LNCAP (cell line): ENCODE data around the gene IRF5.

Experiments used
- TF ChIP-seq, protein P1 (sequence below): fragments of 450-650 bp; IDR thresholded peaks from 2 replicates; pipeline ENCODE4 v1.5.1; 2017; ENCODE audit warnings: mild to moderate bottlenecking

IRF5 gene

DNA sequence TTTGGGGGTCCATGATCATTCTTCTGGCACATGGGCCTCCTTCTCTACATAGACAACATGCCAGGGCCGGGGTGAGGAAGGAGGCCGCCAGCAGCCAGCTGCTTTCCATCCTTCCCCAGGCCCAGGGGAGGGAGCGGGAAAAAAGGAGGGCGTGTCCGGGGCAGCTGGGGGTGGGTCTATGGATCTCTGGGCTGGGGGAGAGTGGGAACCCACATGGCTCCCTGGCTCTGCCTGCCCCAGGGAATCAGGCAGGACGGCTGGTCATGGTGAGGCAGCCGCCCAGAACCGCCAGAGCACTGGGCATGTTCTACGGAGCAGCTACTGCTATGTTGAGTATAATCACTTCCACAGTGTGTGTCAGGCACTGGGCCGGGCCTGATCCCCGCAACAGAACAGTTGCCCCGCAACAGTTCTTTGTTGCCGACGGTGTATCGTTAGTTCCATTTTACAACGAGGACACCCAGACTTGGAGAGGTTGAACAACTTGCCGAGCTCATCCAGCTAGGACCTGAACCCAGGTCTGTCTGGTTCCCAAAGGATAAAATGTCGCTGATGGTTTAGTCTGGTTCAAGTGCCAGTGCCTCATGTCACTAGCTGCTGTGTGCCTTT lies 6.4 kb upstream of the IRF5 start:
- TF ChIP-seq, protein P1, sequence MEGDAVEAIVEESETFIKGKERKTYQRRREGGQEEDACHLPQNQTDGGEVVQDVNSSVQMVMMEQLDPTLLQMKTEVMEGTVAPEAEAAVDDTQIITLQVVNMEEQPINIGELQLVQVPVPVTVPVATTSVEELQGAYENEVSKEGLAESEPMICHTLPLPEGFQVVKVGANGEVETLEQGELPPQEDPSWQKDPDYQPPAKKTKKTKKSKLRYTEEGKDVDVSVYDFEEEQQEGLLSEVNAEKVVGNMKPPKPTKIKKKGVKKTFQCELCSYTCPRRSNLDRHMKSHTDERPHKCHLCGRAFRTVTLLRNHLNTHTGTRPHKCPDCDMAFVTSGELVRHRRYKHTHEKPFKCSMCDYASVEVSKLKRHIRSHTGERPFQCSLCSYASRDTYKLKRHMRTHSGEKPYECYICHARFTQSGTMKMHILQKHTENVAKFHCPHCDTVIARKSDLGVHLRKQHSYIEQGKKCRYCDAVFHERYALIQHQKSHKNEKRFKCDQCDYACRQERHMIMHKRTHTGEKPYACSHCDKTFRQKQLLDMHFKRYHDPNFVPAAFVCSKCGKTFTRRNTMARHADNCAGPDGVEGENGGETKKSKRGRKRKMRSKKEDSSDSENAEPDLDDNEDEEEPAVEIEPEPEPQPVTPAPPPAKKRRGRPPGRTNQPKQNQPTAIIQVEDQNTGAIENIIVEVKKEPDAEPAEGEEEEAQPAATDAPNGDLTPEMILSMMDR = no peak

DNA sequence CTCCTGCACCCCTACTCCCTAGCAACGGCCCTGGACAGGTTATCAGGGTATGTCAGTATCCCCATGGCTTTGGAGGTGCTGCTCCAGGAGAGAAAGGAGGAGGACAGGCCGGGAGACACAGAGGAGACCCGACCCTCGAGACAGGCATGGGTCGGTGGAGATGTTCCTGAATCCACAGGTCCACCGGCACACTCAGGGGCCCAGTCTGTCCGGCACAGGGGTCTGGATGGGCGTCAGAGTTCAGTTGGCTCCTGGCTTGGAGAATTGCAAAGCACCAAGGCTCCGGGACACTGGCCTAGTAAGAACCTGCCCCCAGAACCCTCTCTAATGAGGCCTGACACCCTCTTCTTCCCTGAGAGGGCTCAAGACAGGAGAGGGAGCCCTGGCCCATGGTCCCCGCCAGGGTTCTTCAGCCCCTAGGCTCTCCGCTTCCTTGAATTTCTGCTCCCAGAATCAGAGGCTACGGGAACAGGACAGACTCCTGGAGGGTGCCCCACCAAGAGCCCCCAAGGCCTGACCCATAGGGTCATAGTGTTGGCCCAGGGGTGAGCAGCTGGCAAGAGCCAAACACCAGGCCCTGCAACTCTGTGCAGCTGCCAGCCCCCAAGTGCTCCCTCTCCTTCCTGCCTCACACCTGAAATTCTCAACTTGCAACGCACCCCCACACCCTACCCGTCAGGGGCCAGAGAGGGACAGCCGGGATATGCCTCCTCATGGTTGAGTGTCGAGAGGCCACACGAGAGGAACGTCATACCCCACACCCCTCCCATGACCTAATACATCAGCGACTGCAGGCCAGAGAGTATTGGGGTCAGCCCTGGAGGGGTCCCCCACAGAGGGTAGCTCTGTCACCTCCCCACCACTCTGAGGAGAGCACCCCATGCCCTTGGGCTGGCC lies 5.5 kb upstream of the IRF5 start:
- TF ChIP-seq, protein P1 = no peak

DNA sequence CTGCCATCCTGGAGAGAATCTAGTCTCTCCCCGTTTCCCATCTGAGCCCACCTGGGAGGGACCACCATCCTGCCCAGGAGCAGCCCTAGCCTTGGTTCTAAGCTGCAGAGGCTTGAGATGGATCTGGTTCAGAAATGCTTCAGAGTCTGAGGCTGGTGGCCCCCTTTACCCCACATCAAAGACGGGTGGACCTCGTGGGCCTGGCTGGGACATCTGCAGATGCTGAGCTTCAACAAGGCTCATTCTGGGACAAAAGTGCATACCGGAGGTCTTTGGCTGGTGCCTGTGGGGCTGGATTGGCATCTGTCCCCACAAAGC lies 4.9 kb upstream of the IRF5 start:
- TF ChIP-seq, protein P1 = no peak

DNA sequence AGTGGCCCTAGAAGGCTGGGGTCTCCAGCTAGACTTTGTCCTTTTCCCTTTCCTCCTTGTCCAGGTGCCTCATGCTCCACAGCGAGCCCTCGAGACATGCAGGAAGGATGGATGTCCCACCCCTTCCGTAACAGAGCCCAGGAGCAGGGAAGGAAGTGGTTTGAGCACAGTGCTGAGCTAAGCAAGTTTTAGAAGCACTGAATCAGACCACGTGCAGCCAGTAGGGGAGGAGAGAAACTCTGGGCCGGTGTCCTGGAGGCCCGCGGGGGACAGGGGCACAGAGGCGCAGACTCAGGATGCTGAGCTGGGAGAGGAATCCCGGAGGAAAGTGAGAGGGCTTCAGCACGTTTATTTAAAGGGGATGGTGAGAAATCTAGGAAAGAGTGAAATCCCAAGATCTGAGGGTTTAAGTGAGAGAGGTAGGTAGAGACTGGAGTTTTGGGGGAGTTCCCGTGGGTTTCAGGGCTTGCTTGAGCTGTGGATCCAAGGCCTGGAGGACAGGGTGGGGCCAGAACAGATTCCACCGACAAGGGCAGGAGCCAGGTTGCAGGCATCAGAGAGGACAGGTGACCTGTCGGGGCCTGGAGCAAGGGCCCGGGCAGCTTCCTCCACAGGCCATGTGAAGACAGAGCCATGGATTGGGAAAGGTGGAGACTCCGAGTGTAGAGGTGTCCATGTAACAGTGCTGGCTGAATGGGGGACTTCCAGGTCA lies 4.4 kb upstream of the IRF5 start:
- TF ChIP-seq, protein P1 = no peak

- TF ChIP-seq, protein P1 = no peak
Measured at GRCh38 chr7:128934361-128935341, 3.1 kb upstream of the IRF5 start.

DNA sequence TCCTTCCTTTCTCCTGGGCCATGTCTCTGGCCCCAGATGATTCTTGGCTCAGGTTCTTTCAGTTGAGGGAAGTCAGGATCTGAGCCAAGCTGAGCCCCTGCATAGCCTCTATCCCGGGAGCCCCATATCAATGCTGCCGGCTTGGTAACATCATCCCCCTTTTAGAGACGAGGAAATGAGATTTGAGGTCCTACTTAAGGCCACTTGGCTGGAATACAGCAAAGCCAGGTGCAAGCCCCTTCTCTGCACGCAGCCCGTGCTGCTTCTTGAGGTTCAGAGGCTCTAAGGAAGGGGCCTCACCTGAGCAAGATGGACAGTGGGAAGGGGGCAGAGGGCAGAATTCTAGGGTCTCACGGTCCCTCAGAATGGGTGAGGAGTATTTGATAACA lies 2.4 kb upstream of the IRF5 start:
- TF ChIP-seq, protein P1 = no peak

DNA sequence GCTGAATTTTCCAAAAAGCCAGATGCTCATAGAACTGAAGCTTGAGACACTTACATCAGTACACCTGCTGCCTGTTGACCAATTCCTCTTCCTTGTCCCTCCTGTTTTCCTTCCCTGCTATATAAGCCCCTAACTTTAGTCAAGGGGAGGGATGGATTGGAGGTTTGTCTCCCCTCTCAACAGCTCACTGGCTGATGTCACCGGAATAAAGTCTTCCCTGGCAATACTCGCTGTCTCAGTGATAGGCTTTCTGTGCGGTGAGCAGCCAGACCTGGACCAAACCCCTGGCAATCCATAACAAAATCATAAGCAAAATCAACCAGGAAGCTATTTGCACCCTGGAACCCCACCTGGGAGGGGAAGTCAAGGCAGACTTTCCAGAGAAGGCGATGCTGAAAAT lies 929 bp upstream of the IRF5 start:
- TF ChIP-seq, protein P1 = no peak
